HG02798 (cell line): ENCODE measurements around the gene SLC52A1.
"Not testable (repeated sequence)": the region's sequence is repeated elsewhere in the genome, so short reads cannot be mapped to it uniquely, and the experiment has no call there.

Experiments used
- ATAC-seq: cut with Tn5 transposase; IDR thresholded peaks from one replicate; pipeline ENCODE4 v1.9.1; 2021; ENCODE audit warnings: mild to moderate bottlenecking; ENCODE audit not compliant: unreplicated experiment, poor library complexity

SLC52A1 gene

DNA sequence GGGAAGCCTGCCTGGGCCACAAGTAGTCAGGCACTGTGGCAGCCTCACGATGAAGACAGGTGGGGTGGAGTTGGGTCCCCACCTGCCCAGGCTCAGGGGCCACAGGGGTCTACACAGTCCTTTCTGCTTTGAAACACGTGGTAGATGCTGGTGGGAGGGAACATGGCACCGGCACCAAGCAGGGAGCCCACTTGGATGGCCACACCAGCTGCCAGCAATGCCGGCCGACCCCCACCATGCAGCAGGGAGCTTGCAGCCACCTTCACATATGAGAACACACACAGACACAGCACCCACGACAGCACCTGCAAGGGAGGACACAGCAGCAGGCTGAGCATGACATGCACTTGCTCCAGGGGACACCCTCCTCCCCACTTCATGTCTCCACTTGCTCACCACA lies 2.4 kb downstream of the SLC52A1 start:
- ATAC-seq, result no peak

DNA sequence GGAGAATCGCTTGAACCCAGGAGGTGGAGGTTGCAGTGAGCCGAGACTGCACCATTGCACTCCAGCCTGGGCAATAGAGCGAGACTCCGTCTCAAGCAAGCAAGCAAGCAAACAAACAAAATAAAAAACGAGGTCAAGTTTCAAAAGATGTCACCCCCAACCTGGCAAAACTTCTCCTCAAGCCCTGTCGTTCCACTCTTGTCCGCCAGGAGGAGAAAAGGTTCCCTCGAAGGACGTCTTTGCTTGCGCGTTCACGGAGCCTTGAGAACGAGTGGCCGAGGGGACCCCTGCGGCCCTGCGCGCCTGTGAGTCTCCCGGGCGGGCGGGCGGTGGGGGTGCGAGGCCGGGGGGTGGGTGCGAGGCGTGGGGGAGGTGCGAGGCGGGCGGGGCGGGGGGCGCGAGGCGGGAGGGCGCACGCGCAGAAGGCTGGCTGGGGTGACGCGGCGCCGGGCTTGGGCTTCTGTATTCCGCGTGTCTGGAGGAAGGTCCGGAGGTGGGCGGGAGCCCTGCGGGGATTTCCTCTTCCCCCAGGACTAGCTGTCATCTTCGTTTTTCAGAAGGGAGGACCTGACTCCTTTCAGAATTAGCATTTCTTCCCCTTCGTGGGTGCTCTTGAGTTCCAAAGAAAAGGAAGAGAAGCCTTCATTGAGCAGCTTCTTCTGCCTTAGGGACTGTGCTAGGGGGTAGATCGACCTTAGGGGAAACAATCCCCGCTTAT lies 3.7 kb downstream of the SLC52A1 start:
- ATAC-seq, result peak; percentile 77

DNA sequence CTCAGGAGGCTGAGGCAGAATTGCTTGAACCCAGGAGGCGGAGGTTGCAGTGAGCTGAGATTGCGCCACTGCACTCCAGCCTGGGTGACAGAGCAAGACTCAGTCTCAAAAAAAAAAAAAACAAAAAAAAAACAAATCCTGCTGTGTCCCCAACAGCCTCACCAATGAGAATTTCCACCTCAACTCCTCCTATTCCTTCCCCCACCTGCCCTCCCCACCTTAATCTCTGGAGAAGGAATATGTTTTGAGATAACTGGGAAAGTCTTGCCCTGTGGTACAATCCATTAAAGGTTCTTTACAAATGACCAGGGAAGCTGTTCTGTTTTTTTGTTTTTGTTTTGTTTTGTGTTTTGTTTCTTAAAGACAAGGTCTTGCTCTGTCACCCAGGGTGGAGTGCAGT lies 5.1 kb downstream of the SLC52A1 start:
- ATAC-seq, result not testable (repeated sequence)

- no peak for ATAC-seq
These were observed 7.3 kb downstream of the SLC52A1 start for GRCh38 chr17:5027916-5028315.

DNA sequence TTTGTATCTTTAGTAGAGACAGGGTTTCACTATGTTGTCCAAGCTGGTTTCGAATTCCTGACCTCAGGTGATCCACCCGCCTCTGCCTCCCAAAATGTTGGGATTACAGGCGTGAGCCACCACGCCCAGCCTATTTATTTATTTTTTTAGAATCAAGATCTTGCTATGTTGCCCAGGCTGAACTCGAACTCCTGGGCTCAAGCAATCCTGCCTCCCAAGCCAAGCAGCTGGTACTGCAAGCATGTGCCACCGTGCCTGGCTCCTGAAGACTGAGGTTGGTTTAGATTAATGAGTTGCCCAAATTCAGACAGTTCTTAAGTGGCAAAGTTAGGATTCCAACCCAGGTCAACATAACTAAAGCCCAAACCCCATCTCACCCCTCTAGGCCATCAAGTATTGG lies 7.9 kb downstream of the SLC52A1 start:
- no peak for ATAC-seq

DNA sequence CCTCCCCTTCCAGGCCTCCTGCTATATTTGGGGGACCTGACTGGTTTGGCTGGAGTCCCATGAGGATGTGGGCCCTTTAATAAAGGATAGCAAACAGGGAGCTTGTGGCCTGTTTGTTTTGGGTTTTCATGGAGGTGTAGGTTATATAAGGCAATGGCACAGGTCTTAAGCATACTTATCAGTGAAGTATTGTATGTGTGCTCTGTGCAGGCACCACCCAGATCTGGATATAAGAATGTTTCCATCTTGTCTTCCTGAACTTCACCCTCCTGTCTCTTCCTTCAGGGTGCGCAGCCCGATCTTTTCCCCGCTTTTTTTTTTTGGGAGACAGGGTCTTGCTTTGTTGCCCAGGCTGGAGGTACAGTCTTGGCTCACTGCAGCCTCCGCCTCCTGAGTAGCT lies 10.6 kb downstream of the SLC52A1 start:
- no peak for ATAC-seq

- no peak for ATAC-seq
These were observed 11.6 kb downstream of the SLC52A1 start for GRCh38 chr17:5023588-5024147.

DNA sequence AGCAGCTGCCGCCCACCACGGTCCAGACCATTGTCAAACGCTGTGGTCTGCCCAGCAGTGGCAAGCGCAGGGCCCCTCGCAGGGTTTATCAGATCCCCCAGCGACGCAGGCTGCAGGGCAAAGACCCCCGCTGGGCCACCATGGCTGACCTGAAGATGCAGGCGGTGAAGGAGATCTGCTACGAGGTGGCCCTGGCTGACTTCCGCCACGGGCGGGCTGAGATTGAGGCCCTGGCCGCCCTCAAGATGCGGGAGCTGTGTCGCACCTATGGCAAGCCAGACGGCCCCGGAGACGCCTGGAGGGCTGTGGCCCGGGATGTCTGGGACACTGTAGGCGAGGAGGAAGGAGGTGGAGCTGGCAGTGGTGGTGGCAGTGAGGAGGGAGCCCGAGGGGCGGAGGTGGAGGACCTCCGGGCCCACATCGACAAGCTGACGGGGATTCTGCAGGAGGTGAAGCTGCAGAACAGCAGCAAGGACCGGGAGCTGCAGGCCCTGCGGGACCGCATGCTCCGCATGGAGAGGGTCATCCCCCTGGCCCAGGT lies 13.0 kb downstream of the SLC52A1 start:
- ATAC-seq, result no peak

DNA sequence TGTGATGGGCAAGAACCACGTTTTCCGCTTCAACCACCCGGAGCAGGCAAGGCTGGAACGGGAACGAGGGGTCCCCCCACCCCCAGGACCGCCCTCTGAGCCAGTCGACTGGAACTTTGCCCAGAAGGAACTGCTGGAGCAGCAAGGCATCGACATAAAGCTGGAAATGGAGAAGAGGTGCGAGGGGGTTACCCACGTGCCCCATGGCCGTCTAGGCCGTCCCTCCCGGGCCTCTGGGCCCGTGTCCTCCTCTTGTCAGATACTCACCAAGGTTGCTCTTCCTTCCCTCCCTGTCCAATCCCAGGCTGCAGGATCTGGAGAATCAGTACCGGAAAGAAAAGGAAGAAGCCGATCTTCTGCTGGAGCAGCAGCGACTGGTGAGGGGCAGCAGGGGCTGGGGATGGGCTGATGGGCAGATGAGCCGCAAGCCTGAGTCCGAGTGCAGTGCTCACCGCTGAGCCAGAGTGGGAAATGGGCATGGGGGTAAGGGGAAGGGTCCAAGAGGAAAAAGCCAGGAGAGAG lies 14.7 kb downstream of the SLC52A1 start:
- ATAC-seq, result no peak

- ATAC-seq, result no peak
These were observed 15.7 kb downstream of the SLC52A1 start for GRCh38 chr17:5019475-5019956.

DNA sequence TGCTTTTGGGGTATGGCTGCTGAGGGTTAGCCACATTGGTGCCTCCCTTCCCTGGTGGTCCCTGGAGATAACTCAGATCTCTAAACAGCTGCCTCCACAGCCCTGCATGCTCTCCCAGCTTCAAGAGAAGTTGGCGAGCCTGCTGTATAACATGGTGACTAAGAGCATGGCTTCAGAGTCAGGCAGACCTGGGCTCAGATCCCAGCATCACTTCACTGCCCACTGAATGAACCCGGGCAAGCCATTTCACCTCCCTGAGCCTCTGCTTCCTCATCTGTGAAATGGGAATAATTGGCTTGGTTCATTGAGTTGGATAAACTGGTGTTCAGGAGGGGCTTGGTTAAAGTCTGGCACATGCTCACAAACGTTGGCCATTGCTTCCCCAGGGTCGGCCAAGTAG lies 20.9 kb downstream of the SLC52A1 start:
- no peak for ATAC-seq

GRCh38 chr17:5011928-5012327 lies 23.3 kb downstream of the SLC52A1 start:
- ATAC-seq, result no peak

- no peak for ATAC-seq
These were observed 31.9 kb downstream of the SLC52A1 start for GRCh38 chr17:5003214-5003867.

DNA sequence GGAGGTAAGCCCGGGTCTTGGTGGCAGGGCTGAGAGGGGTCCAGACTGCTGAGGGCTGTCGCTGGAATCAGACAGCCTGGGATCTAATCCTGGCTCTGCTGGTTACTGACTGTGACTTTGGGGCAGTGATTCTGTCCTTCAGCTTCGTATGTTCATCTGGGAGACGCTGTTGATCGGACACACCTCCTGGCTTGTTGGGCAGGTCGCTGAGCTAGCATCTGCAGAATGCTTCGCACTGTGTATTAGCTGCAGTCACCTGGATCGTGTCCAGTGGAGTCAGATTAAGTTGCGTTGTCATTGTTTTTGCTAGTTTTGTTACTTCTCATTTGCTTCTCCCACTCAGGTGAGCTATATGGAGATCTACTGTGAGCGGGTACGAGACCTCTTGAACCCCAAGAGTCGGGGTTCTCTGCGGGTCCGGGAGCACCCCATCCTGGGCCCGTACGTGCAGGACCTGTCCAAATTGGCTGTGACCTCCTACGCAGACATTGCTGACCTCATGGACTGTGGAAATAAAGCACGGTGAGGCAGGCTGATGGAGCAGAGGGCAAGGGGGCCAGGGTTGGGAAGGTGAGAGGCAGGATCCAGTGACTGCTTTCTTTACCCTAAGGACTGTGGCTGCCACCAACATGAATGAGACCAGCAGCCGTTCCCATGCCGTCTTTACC lies 33.0 kb downstream of the SLC52A1 start:
- no peak for ATAC-seq

GRCh38 chr17:5000237-5000639 lies 35.0 kb downstream of the SLC52A1 start:
- ATAC-seq, result no peak

DNA sequence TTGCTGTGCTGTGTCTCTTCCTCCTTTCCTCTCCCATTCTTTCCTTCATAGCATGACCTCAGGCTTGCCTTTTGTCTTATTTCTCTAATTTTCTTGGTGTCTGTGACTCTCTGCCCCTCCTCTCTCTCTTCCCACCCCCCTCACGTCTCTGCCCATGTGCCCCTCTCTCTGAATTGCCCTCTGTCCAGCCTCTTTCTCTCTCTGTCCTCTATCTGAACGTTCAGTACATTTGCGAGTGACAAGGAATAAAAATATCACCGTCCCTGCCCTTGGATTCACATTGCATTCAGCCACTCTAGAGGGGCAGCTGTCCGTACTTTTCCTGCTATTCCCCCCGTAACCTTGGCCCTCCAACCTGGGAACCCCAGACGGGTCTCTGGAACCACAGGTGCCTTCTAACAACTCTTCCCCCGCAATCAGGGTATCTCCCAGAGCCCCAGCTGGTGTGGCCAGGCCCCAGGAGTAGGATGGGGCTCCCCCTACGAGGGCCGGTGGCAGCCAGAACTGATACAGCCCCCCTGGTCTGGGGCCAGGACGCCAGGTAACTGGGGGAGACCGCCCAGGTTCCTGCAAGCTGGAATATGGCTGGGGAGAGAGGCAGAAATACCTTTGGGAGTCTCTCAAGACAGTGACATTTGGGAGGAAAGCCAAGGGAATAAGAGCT lies 35.7 kb downstream of the SLC52A1 start:
- ATAC-seq, result no peak

GRCh38 chr17:4998732-4999429 lies 36.3 kb downstream of the SLC52A1 start:
- no peak for ATAC-seq

DNA sequence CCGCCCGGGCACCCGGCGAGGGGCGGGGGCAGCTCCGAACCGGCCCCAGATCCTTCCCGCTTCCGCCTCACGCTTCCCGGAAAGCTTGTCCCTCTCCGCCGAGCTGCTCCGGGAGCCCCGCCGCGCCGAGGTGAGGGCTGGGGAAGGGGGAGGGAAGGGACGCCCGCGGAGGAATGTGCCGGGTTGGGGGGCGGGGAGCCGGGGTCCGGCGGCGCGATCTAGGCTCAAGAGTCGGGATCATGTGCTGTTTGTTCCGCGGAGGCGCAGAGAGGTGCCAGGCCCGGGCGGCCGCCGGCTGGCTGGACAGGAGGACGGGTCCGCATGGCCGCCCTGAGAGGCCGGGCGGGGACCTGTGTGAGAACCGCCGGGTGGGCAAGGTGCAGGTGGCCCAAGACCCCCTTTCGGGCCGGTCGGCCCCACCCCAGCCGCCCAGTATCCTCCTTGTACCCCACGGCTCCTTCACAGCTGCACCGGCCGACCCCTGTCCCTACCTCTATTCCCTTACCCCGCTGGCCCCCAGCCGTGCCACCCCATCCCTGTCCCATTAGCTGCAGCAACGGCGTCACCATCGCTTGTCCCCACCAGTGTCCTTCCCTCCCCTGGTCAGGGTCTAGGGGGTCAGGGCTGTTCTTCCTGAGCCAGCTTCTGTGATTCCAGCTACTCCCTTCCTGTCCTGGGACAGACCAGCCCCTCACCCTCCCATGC lies 37.0 kb downstream of the SLC52A1 start:
- ATAC-seq, result no peak
